ENCODE results near the gene XK. TPM values are rescaled to one million over a fixed set of nuclear protein-coding genes. Genes with fewer than 3 reads are reported as not detected.
"Not testable (repeated sequence)": the region's sequence is repeated elsewhere in the genome, so short reads cannot be mapped to it uniquely, and the experiment has no call there.

Gene XK
- total RNA-seq, 1 donor from 2014 or later = 1.3 TPM

GRCh38 chrX:37763400-37763799 is 77.8 kb downstream of the XK start:
- peak; percentile 2 for DNase-seq (ENCODE audit: low spot score)
- H3K36me3 ChIP-seq = no peaks in the 10 kb centered on the region
- H3K4me3 Mint-ChIP-seq = no peak overlapping the region
- no peaks in the 10 kb centered on the region for H3K27me3 Mint-ChIP-seq (ENCODE audit: insufficient read depth, low read depth)
- no peaks in the 10 kb centered on the region for H3K36me3 Mint-ChIP-seq
- H3K79me2 ChIP-seq (ENCODE audit: low read depth) = no peaks in the 10 kb centered on the region
- no peak overlapping the region for H3K27ac ChIP-seq
- H3K4me1 ChIP-seq = no peaks in the 10 kb centered on the region
- no peak overlapping the region for H3K4me2 ChIP-seq
- no peaks in the 10 kb centered on the region for H3K27me3 ChIP-seq
- H4K20me1 ChIP-seq (ENCODE audit: low read depth) = no peaks in the 10 kb centered on the region
- H3K4me1 Mint-ChIP-seq = no peaks in the 10 kb centered on the region
- no peaks in the 10 kb centered on the region for H3K9me3 Mint-ChIP-seq
- no peak overlapping the region for H3K27ac Mint-ChIP-seq
- no peak overlapping the region for H3K9ac ChIP-seq
- H3F3A ChIP-seq (ENCODE audit: low read depth) = no peaks in the 10 kb centered on the region
- H2AFZ ChIP-seq (replicated peaks) = no peak overlapping the region
- no peak overlapping the region for H3K4me3 ChIP-seq
- no peaks in the 10 kb centered on the region for H3K9me3 ChIP-seq (ENCODE audit: low read depth)
- TF ChIP-seq EZH2phosphoT487 (IDR thresholded peaks at IDR 0.05) (no peak), CTCF (IDR thresholded peaks at IDR 0.05) (no peak), EZH2 (IDR thresholded peaks at IDR 0.05) (no peak)

- Mint-ChIP-seq H3K4me1 (no peaks in the 10 kb centered on the region), H3K36me3 (no peaks in the 10 kb centered on the region), H3K4me3 (no peak overlapping the region), H3K27ac (no peak overlapping the region), H3K9me3 (peaks cover 1% of the 10 kb centered on the region), H3K27me3 (ENCODE audit: insufficient read depth, low read depth) (no peaks in the 10 kb centered on the region)
- Histone ChIP-seq H3K4me1 (no peaks in the 10 kb centered on the region), H4K20me1 (ENCODE audit: low read depth) (no peaks in the 10 kb centered on the region), H3K4me2 (no peak overlapping the region), H3K27ac (no peak overlapping the region), H3K79me2 (ENCODE audit: low read depth) (no peaks in the 10 kb centered on the region), H3K9ac (no peak overlapping the region), H3K9me3 (ENCODE audit: low read depth) (no peaks in the 10 kb centered on the region), H2AFZ (replicated peaks) (no peak overlapping the region), H3K4me3 (no peak overlapping the region), H3K36me3 (no peaks in the 10 kb centered on the region), H3F3A (ENCODE audit: low read depth) (no peaks in the 10 kb centered on the region), H3K27me3 (no peaks in the 10 kb centered on the region)
- DNase-seq (ENCODE audit: low spot score) = no peak
- TF ChIP-seq EZH2 (IDR thresholded peaks at IDR 0.05) = no peak
- no peak for TF ChIP-seq EZH2phosphoT487 (IDR thresholded peaks at IDR 0.05)
- no peak for TF ChIP-seq CTCF (IDR thresholded peaks at IDR 0.05)
These were observed 79.9 kb downstream of the XK start for GRCh38 chrX:37765507-37765906.

GRCh38 chrX:37767430-37767829 is 81.8 kb downstream of the XK start:
- no peaks in the 10 kb centered on the region for H3K36me3 Mint-ChIP-seq
- TF ChIP-seq EZH2 (IDR thresholded peaks at IDR 0.05) = no peak
- no peak for TF ChIP-seq EZH2phosphoT487 (IDR thresholded peaks at IDR 0.05)
- no peak for TF ChIP-seq CTCF (IDR thresholded peaks at IDR 0.05)
- peaks cover 2% of the 10 kb centered on the region for H3K9me3 Mint-ChIP-seq
- Histone ChIP-seq H3K9me3 (ENCODE audit: low read depth) (no peaks in the 10 kb centered on the region), H3K4me2 (no peak overlapping the region), H3F3A (ENCODE audit: low read depth) (no peaks in the 10 kb centered on the region), H4K20me1 (ENCODE audit: low read depth) (no peaks in the 10 kb centered on the region), H3K27me3 (no peaks in the 10 kb centered on the region), H3K9ac (no peak overlapping the region), H3K36me3 (no peaks in the 10 kb centered on the region), H3K27ac (no peak overlapping the region), H3K4me3 (no peak overlapping the region), H3K79me2 (ENCODE audit: low read depth) (no peaks in the 10 kb centered on the region), H2AFZ (replicated peaks) (no peak overlapping the region), H3K4me1 (no peaks in the 10 kb centered on the region)
- no peak overlapping the region for H3K4me3 Mint-ChIP-seq
- no peaks in the 10 kb centered on the region for H3K4me1 Mint-ChIP-seq
- DNase-seq (ENCODE audit: low spot score) = no peak
- H3K27me3 Mint-ChIP-seq (ENCODE audit: insufficient read depth, low read depth) = no peaks in the 10 kb centered on the region
- H3K27ac Mint-ChIP-seq = no peak overlapping the region

- H3K36me3 Mint-ChIP-seq; H3F3A ChIP-seq (ENCODE audit: low read depth); H3K79me2 ChIP-seq (ENCODE audit: low read depth); H3K9ac ChIP-seq; H3K27me3 Mint-ChIP-seq (ENCODE audit: insufficient read depth, low read depth); H3K4me1 Mint-ChIP-seq; H3K27me3 ChIP-seq; H3K36me3 ChIP-seq; H2AFZ ChIP-seq (replicated peaks); H3K27ac Mint-ChIP-seq; H3K9me3 ChIP-seq (ENCODE audit: low read depth); H3K4me1 ChIP-seq; H4K20me1 ChIP-seq (ENCODE audit: low read depth); H3K27ac ChIP-seq; H3K4me2 ChIP-seq; DNase-seq (ENCODE audit: low spot score); H3K4me3 Mint-ChIP-seq; H3K9me3 Mint-ChIP-seq; H3K4me3 ChIP-seq: not testable (repeated sequence)
These were observed 83.3 kb downstream of the XK start for GRCh38 chrX:37768866-37769265.

All from neural progenitor cell (in vitro differentiated cells).